Panc1 (cell line): ENCODE results near the gene TTC24. TPM values are rescaled to one million over a fixed set of nuclear protein-coding genes. Genes with fewer than 3 reads are reported as not detected.
A peak's percentile ranks its signal among the peaks of the same experiment; 100 is the strongest.

Source experiments
- ATAC-seq: fragments of 200-7000 bp; cut with Tn5 transposase; 2 replicates; pipeline ENCODE4 v1.9.1; 2020; ENCODE audit warnings: mild to moderate bottlenecking, moderate library complexity
- BruUV-seq: library from RNA; stranded (reverse); fragments of 400-500 nt; replicated peaks from 2 replicates; lab custom pipeline; 2021; lab: Mats Ljungman, UMichigan
- CTCF ChIA-PET: fragments of 300-600 bp; sonication (Branson Sonifier 250); formaldehyde crosslinking; loops from one replicate; lab custom pipeline; 2022; ENCODE audit warnings: antibody characterized with exemption; lab: Charles Lee
- POLR2A ChIA-PET: fragments of 300-600 bp; sonication (Branson Sonifier 250); formaldehyde crosslinking; loops from one replicate; lab custom pipeline; 2022; ENCODE audit warnings: antibody characterized with exemption; lab: Charles Lee
- DNase-seq: peaks from one replicate; pipeline ENCODE4 v3.0.0-alpha.2; 2010; ENCODE audit warnings: low read depth, low spot score
- H3K27ac ChIP-seq: 2 replicates; pipeline ENCODE4 v1.5.1; 2011; ENCODE audit warnings: mild to moderate bottlenecking, low read length, inconsistent platforms
- H3K27me3 ChIP-seq: fragments of 200-500 bp; sonication (Bioruptor generic); 2 replicates; pipeline ENCODE4 v1.6.0; 2014; ENCODE audit warnings: low read length, inconsistent platforms; ENCODE audit not compliant: control insufficient read depth, insufficient read depth
- H3K36me3 ChIP-seq: fragments of 200-500 bp; sonication (Bioruptor generic); 2 replicates; pipeline ENCODE4 v1.5.1; 2014; ENCODE audit warnings: inconsistent platforms, mild to moderate bottlenecking, low read length, moderate library complexity; ENCODE audit not compliant: control insufficient read depth, insufficient read depth
- H3K4me1 ChIP-seq: 2 replicates; pipeline ENCODE4 v1.5.1; 2011; ENCODE audit warnings: inconsistent platforms, mild to moderate bottlenecking, low read length, moderate library complexity; ENCODE audit not compliant: control insufficient read depth, insufficient read depth
- H3K4me3 ChIP-seq, 2 experiments: 2 replicates each; pipeline ENCODE4 v1.5.1; 2011 to 2012; ENCODE audit warnings: low read depth in 2 of 2, low read length in 2 of 2, mild to moderate bottlenecking in 2 of 2, inconsistent platforms in 1 of 2, moderate library complexity in 1 of 2
- H3K9me3 ChIP-seq: fragments of 200-500 bp; sonication (Bioruptor generic); 2 replicates; pipeline ENCODE4 v1.5.1; 2014; ENCODE audit warnings: low read depth, mild to moderate bottlenecking, inconsistent platforms, low read length, moderate library complexity; ENCODE audit not compliant: control insufficient read depth, insufficient read depth
- POLR2AphosphoS5 ChIP-seq: IDR thresholded peaks from 2 replicates; pipeline ENCODE4 v1.6.1; 2012; ENCODE audit warnings: mild to moderate bottlenecking, low read depth, low read length, moderate library complexity
- SIN3A ChIP-seq: IDR thresholded peaks from 2 replicates; pipeline ENCODE4 v1.6.1; 2012; ENCODE audit warnings: low read depth, mild to moderate bottlenecking, low read length, moderate library complexity, borderline replicate concordance; ENCODE audit not compliant: insufficient read depth
- TCF7L2 ChIP-seq: IDR thresholded peaks from 2 replicates; pipeline ENCODE4 v1.6.1; 2011; ENCODE audit warnings: mild to moderate bottlenecking, low read depth, low read length, inconsistent platforms
- in situ Hi-C: cut with HindIII; loops from 2 replicates; pipeline ENCODE4 v1.10.0; 2016; ENCODE audit warnings: low sequenced_read_pairs, low pct_unique_long_range_greater_than_20kb
- intact Hi-C: fragments of 100-400 bp; cut with micrococcal nuclease; formaldehyde crosslinking; loops from one replicate; pipeline ENCODE4 v1.10.0; 2022; ENCODE audit not compliant: unreplicated experiment
- total RNA-seq: library from RNA; stranded (reverse); gene quantifications from one replicate; pipeline ENCODE4 v1.2.1, GENCODE V29; 2021; ENCODE audit not compliant: unreplicated experiment
- TF ChIP-seq, protein P1 (sequence below): fragments of 450-650 bp; IDR thresholded peaks from 2 replicates; pipeline ENCODE4 v1.5.1; 2017; ENCODE audit warnings: mild to moderate bottlenecking
- TF ChIP-seq, protein P2 (sequence below), 2 experiments: IDR thresholded peaks; 2 replicates each; pipeline ENCODE4 v1.6.1; 2011 to 2012; ENCODE audit warnings: low read depth in 2 of 2, control low read depth in 1 of 2, low read length in 1 of 2, mild to moderate bottlenecking in 1 of 2, moderate library complexity in 1 of 2; ENCODE audit not compliant: insufficient read depth in 1 of 2

TTC24 gene
- total RNA-seq, 1 experiment from 2014 or later = not detected

DNA sequence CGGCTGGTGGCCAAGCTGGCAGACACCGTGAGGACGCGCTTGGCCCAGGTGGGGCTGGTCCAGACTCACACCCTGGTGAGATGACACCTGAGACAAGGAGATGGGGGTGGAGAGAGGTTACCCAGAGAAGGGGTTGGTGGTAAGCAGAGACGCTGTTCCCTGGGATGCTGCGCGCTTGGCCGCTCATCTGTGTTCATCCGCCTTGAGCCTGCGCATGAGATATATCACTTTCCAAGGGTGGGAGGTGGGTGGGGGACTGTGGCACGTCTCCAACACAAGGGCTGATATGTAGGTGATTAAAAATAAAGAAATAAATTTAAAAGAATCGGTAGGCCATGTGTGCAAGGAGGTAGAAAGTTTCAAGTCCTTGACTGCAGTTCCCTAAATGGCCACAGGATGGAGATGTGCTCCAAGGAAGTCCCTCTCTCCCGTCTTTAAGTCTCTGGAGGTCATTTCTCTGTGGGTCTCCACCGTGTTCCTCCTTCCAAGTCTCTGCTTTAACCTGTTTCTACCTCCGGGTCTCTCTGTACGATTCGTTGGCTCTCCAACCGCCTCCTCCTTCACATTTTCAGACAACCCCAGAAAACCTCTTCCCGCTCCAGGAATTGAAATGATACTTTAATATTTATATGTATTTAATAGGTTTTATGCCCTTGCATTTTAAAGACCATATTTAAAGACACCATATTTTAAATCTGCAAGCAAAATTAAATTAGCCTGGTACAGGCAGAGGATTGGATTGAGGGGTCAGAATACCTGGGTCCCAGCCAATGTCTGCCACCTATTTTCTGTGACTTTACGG lies 4.5 kb downstream of the TTC24 start:
- Histone ChIP-seq H3K27ac (no peak overlapping the region), H3K27me3 (no peaks in the 10 kb centered on the region), H3K9me3 (no peaks in the 10 kb centered on the region), H3K36me3 (no peaks in the 10 kb centered on the region), H3K4me1 (peaks cover 19% of the 10 kb centered on the region), H3K4me3 (no peak overlapping the region)
- DNase-seq (no peak), ATAC-seq (peak; percentile 74)
- intact Hi-C loops = no loop called here
- TF ChIP-seq SIN3A = no peak
- TF ChIP-seq, protein P1, sequence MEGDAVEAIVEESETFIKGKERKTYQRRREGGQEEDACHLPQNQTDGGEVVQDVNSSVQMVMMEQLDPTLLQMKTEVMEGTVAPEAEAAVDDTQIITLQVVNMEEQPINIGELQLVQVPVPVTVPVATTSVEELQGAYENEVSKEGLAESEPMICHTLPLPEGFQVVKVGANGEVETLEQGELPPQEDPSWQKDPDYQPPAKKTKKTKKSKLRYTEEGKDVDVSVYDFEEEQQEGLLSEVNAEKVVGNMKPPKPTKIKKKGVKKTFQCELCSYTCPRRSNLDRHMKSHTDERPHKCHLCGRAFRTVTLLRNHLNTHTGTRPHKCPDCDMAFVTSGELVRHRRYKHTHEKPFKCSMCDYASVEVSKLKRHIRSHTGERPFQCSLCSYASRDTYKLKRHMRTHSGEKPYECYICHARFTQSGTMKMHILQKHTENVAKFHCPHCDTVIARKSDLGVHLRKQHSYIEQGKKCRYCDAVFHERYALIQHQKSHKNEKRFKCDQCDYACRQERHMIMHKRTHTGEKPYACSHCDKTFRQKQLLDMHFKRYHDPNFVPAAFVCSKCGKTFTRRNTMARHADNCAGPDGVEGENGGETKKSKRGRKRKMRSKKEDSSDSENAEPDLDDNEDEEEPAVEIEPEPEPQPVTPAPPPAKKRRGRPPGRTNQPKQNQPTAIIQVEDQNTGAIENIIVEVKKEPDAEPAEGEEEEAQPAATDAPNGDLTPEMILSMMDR = peak; percentile 91
- in situ Hi-C loops = no loop called here
- POLR2A ChIA-PET = no interaction called here
- BruUV-seq = no TSS peak
- CTCF ChIA-PET = interaction anchor here (0.5 to 0.7 kb wide), 3 partner anchors 40 to 130 kb away, joined by 3 to 6 read pairs (median 4); no protein-coding TSS in a partner anchor

DNA sequence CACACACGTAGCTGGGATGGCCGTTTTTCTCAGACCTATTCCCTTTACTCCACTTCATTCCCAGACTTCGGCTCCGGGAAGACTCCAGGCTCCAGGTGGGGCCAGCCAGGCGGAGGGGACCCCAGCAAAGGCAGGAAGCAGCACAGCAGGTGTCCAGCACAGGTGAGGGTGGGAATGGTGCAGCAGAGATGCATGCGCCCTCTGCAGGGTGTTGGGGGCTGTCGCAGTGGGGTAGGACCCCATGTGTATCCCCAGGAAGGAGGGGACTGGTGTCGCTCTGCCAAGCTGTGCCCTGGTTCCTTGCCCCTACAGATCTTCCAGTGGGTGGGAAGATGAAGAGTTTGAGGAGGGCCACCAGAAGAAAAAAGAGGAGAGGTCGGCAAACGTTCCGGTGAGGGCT lies 5.3 kb downstream of the TTC24 start:
- ATAC-seq (0 out of 2 replicates have a peak, but pooled peaks have one; percentile 37), DNase-seq (no peak)
- intact Hi-C loops = loop anchor here (1.0 kb wide), 1 partner anchor 23 kb away; no protein-coding TSS in a partner anchor
- in situ Hi-C loops = no loop called here
- no peaks in the 10 kb centered on the region for H3K27me3 ChIP-seq
- H3K36me3 ChIP-seq = no peaks in the 10 kb centered on the region
- TF ChIP-seq SIN3A (no peak), POLR2AphosphoS5 (no peak), TCF7L2 (no peak)
- TF ChIP-seq, protein P2, sequence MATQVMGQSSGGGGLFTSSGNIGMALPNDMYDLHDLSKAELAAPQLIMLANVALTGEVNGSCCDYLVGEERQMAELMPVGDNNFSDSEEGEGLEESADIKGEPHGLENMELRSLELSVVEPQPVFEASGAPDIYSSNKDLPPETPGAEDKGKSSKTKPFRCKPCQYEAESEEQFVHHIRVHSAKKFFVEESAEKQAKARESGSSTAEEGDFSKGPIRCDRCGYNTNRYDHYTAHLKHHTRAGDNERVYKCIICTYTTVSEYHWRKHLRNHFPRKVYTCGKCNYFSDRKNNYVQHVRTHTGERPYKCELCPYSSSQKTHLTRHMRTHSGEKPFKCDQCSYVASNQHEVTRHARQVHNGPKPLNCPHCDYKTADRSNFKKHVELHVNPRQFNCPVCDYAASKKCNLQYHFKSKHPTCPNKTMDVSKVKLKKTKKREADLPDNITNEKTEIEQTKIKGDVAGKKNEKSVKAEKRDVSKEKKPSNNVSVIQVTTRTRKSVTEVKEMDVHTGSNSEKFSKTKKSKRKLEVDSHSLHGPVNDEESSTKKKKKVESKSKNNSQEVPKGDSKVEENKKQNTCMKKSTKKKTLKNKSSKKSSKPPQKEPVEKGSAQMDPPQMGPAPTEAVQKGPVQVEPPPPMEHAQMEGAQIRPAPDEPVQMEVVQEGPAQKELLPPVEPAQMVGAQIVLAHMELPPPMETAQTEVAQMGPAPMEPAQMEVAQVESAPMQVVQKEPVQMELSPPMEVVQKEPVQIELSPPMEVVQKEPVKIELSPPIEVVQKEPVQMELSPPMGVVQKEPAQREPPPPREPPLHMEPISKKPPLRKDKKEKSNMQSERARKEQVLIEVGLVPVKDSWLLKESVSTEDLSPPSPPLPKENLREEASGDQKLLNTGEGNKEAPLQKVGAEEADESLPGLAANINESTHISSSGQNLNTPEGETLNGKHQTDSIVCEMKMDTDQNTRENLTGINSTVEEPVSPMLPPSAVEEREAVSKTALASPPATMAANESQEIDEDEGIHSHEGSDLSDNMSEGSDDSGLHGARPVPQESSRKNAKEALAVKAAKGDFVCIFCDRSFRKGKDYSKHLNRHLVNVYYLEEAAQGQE (IDR thresholded peaks at IDR 0.05; ENCODE audit: insufficient read depth in 1 of 2, low read depth in 2 of 2, low read length in 1 of 2) = no peak
- TF ChIP-seq, protein P1 = no peak; the same call in 1 of the 2 replicates
- no peaks in the 10 kb centered on the region for H3K9me3 ChIP-seq
- ChIA-PET CTCF (interaction anchor here (0.6 to 1.2 kb wide), 4 partner anchors 39 to 362 kb away, joined by 3 to 4 read pairs (median 3); no protein-coding TSS in a partner anchor), POLR2A (no interaction called here)
- BruUV-seq = no TSS peak
- H3K4me3 ChIP-seq = no peak overlapping the region
- H3K4me1 ChIP-seq = peaks cover 19% of the 10 kb centered on the region
- H3K27ac ChIP-seq = no peak overlapping the region
